ENCODE data around the gene DLD.
"Not testable (repeated sequence)": the region's sequence is repeated elsewhere in the genome, so short reads cannot be mapped to it uniquely, and the experiment has no call there.

DLD gene

GRCh38 chr7:107890962-107891635, at the start of gene DLD:
Gene DLD (plus strand): TSS chr7:107891183. CDS start chr7:107891251, 68 bp downstream.
- peak; percentile 89 for DNase-seq (ENCODE audit: low read depth)

- DNase-seq (ENCODE audit: low read depth), result no peak
Observed at GRCh38 chr7:107842213-107842612, 48.8 kb upstream of the DLD start.

GRCh38 chr7:107843184-107843583, 47.8 kb upstream of the DLD start:
- DNase-seq (ENCODE audit: low read depth), result no peak

GRCh38 chr7:107846324-107846723, 44.7 kb upstream of the DLD start:
- DNase-seq (ENCODE audit: low read depth), result no peak

- DNase-seq (ENCODE audit: low read depth), result no peak
Observed at GRCh38 chr7:107847168-107847835, 43.7 kb upstream of the DLD start.

GRCh38 chr7:107847836-107848175, 43.2 kb upstream of the DLD start:
- DNase-seq (ENCODE audit: low read depth), result not testable (repeated sequence)

- not testable (repeated sequence) for DNase-seq (ENCODE audit: low read depth)
Observed at GRCh38 chr7:107848211-107848610, 42.8 kb upstream of the DLD start.

GRCh38 chr7:107850216-107850615, 40.8 kb upstream of the DLD start:
- no peak for DNase-seq (ENCODE audit: low read depth)

GRCh38 chr7:107850643-107851042, 40.3 kb upstream of the DLD start:
- DNase-seq (ENCODE audit: low read depth), result no peak

- DNase-seq (ENCODE audit: low read depth), result no peak
Observed at GRCh38 chr7:107854454-107854853, 36.5 kb upstream of the DLD start.

GRCh38 chr7:107854989-107855388, 36.0 kb upstream of the DLD start:
- no peak for DNase-seq (ENCODE audit: low read depth)

GRCh38 chr7:107856806-107857540, 34.0 kb upstream of the DLD start:
- no peak for DNase-seq (ENCODE audit: low read depth)

GRCh38 chr7:107857541-107857912, 33.5 kb upstream of the DLD start:
- no peak for DNase-seq (ENCODE audit: low read depth)

- DNase-seq (ENCODE audit: low read depth), result no peak
Observed at GRCh38 chr7:107858280-107858679, 32.7 kb upstream of the DLD start.

- no peak for DNase-seq (ENCODE audit: low read depth)
Observed at GRCh38 chr7:107860279-107860961, 30.6 kb upstream of the DLD start.

- no peak for DNase-seq (ENCODE audit: low read depth)
Observed at GRCh38 chr7:107860981-107861652, 29.9 kb upstream of the DLD start.

GRCh38 chr7:107865956-107866775, 24.8 kb upstream of the DLD start:
- DNase-seq (ENCODE audit: low read depth), result no peak

- DNase-seq (ENCODE audit: low read depth), result no peak
Observed at GRCh38 chr7:107867858-107868466, 23.0 kb upstream of the DLD start.

GRCh38 chr7:107870427-107871000, 20.5 kb upstream of the DLD start:
- DNase-seq (ENCODE audit: low read depth), result no peak

- no peak for DNase-seq (ENCODE audit: low read depth)
Observed at GRCh38 chr7:107874111-107874510, 16.9 kb upstream of the DLD start.

Data from stimulated activated CD4-positive, alpha-beta T cell treated with anti-CD3 and anti-CD28 coated beads, Interleukin-2, amount 100 ng/mL, for 4 hours (primary cell).